ENCODE results near the gene MOK.

The MOK gene

GRCh38 chr14:102182190-102182589, 122.8 kb downstream of the MOK start:
- Histone ChIP-seq H3K36me3 (replicated peaks; ENCODE audit: insufficient read depth, low read length) (no peaks in the 10 kb centered on the region), H3K27ac (ENCODE audit: low read length) (no peak overlapping the region), H4K20me1 (ENCODE audit: insufficient read depth, low read length) (no peaks in the 10 kb centered on the region), H3K9me2 (replicated peaks; ENCODE audit: insufficient read depth, low read length) (no peaks in the 10 kb centered on the region), H3K4me2 (ENCODE audit: low read depth, low read length) (no peak overlapping the region), H3K9me3 (replicated peaks; ENCODE audit: insufficient read depth, low read length) (no peaks in the 10 kb centered on the region), H3K4me1 (ENCODE audit: low read length) (no peaks in the 10 kb centered on the region), H2AFZ (ENCODE audit: low read length) (no peak overlapping the region), H3K79me2 (ENCODE audit: low read length) (peaks cover 48% of the 10 kb centered on the region), H3K4me3 (ENCODE audit: low read length) (no peak overlapping the region), H3K27me3 (replicated peaks; ENCODE audit: insufficient read depth, low read length) (no peaks in the 10 kb centered on the region), H3K9ac (ENCODE audit: low read length) (no peak overlapping the region), H3F3A (ENCODE audit: insufficient read depth, low read length) (no peaks in the 10 kb centered on the region; the same call in 1 of the 2 replicates)
- no peak for DNase-seq
- TF ChIP-seq EZH2 (optimal IDR thresholded peaks at IDR 0.05; ENCODE audit: low read depth, low read length) (no peak), CTCF (IDR thresholded peaks at IDR 0.05; ENCODE audit: low read length) (no peak), EZH2phosphoT487 (IDR thresholded peaks at IDR 0.05; ENCODE audit: low read length) (no peak)

- Histone ChIP-seq H3K4me2 (ENCODE audit: low read depth, low read length) (no peak overlapping the region), H3K4me1 (ENCODE audit: low read length) (no peaks in the 10 kb centered on the region), H3K4me3 (ENCODE audit: low read length) (no peak overlapping the region), H3K9me2 (replicated peaks; ENCODE audit: insufficient read depth, low read length) (no peaks in the 10 kb centered on the region), H3F3A (ENCODE audit: insufficient read depth, low read length) (no peaks in the 10 kb centered on the region; the same call in 1 of the 2 replicates), H3K36me3 (replicated peaks; ENCODE audit: insufficient read depth, low read length) (no peaks in the 10 kb centered on the region), H3K27ac (ENCODE audit: low read length) (no peak overlapping the region), H4K20me1 (ENCODE audit: insufficient read depth, low read length) (no peaks in the 10 kb centered on the region), H3K79me2 (ENCODE audit: low read length) (peaks cover 49% of the 10 kb centered on the region), H3K9me3 (replicated peaks; ENCODE audit: insufficient read depth, low read length) (no peaks in the 10 kb centered on the region), H2AFZ (ENCODE audit: low read length) (no peak overlapping the region), H3K27me3 (replicated peaks; ENCODE audit: insufficient read depth, low read length) (no peaks in the 10 kb centered on the region), H3K9ac (ENCODE audit: low read length) (no peak overlapping the region)
- TF ChIP-seq CTCF (IDR thresholded peaks at IDR 0.05; ENCODE audit: low read length) = no peak
- no peak for TF ChIP-seq EZH2phosphoT487 (IDR thresholded peaks at IDR 0.05; ENCODE audit: low read length)
- TF ChIP-seq EZH2 (optimal IDR thresholded peaks at IDR 0.05; ENCODE audit: low read depth, low read length) = no peak
- no peak for DNase-seq
These were observed 123.8 kb downstream of the MOK start for GRCh38 chr14:102181187-102181586.

GRCh38 chr14:102180248-102180998, 124.5 kb downstream of the MOK start:
- Histone ChIP-seq H3K4me1 (ENCODE audit: low read length) (no peaks in the 10 kb centered on the region), H3F3A (ENCODE audit: insufficient read depth, low read length) (no peaks in the 10 kb centered on the region; the same call in 1 of the 2 replicates), H3K36me3 (replicated peaks; ENCODE audit: insufficient read depth, low read length) (no peaks in the 10 kb centered on the region), H3K4me2 (ENCODE audit: low read depth, low read length) (no peak overlapping the region), H3K27ac (ENCODE audit: low read length) (no peak overlapping the region), H2AFZ (ENCODE audit: low read length) (no peak overlapping the region), H3K9ac (ENCODE audit: low read length) (no peak overlapping the region), H3K4me3 (ENCODE audit: low read length) (no peak overlapping the region), H3K27me3 (replicated peaks; ENCODE audit: insufficient read depth, low read length) (no peaks in the 10 kb centered on the region), H3K79me2 (ENCODE audit: low read length) (peaks cover 44% of the 10 kb centered on the region), H4K20me1 (ENCODE audit: insufficient read depth, low read length) (no peaks in the 10 kb centered on the region), H3K9me2 (replicated peaks; ENCODE audit: insufficient read depth, low read length) (no peaks in the 10 kb centered on the region), H3K9me3 (replicated peaks; ENCODE audit: insufficient read depth, low read length) (no peaks in the 10 kb centered on the region)
- TF ChIP-seq EZH2 (optimal IDR thresholded peaks at IDR 0.05; ENCODE audit: low read depth, low read length) = no peak
- TF ChIP-seq EZH2phosphoT487 (IDR thresholded peaks at IDR 0.05; ENCODE audit: low read length) = no peak
- no peak for TF ChIP-seq CTCF (IDR thresholded peaks at IDR 0.05; ENCODE audit: low read length)
- DNase-seq = no peak

All from MM.1S (cell line).